ENCODE results near the gene PITHD1.

DNA sequence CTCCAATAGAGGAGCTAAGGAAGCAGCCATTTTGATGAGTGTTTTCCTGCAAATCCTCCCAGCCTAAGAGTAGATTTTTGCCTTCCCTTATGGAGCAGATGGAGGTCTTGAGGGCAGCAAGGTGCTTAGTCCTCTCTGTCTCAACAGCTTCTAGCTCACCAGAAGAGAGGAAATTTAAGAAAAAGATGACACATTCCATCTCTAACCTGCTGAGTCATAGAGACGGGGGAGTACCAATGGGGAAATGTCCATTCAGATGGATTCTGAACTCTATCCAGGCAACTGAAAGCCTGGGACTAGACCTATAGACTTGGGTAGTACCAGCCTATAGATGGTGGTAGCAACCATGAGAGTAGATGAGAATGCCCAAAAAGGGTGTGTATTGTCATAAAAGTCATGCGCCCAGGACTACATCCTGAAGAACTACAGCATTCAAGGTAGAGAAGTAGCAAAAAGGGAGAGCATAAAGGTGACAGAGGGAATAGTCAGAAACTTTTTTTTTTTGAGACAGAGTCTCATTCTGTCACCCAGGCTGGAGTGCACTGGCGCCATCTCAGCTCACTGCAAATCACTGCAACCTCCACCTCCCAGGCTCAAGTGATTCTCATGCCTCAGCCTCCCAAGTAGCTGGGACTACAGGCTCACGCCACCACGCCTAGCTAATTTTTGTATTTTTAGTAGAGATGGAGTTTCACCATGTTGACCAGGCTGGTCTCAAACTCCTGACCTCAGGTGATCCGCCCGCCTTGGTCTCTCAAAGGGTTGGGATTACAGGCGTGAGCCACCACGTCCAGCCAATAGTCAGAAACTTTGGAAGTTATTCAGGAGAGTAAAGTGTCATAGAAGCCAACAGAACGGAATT, 45.6 kb upstream of the PITHD1 start:
- no peak for TF ChIP-seq EZH2 (IDR thresholded peaks at IDR 0.05)
- no peak for TF ChIP-seq POLR2AphosphoS5 (IDR thresholded peaks at IDR 0.05; ENCODE audit: borderline replicate concordance, low read depth, low read length)
